SK-N-MC (cell line): ENCODE data around the gene SMKR1.

Experiments
- DNase-seq: peaks from one replicate; pipeline ENCODE4 v3.0.0-alpha.2; 2011; ENCODE audit warnings: low read depth, low spot score
- H3K27ac ChIP-seq: fragments of 200-600 bp; sonication (generic); 2 replicates; pipeline ENCODE4 v1.5.1; 2016; ENCODE audit warnings: mixed run types
- H3K36me3 ChIP-seq: fragments of 200-600 bp; sonication (generic); 2 replicates; pipeline ENCODE4 v1.6.1; 2017; ENCODE audit warnings: antibody characterized with exemption, low read length, mixed read lengths; ENCODE audit not compliant: insufficient read depth
- H3K4me3 ChIP-seq: fragments of 200-600 bp; sonication (generic); 2 replicates; pipeline ENCODE4 v1.5.1; 2016
- H3K9ac ChIP-seq: fragments of 200-600 bp; sonication (generic); 2 replicates; pipeline ENCODE4 v1.8.0; 2017; ENCODE audit warnings: mixed run types, mixed read lengths; ENCODE audit not compliant: insufficient read length
- H3K9me3 ChIP-seq: fragments of 200-600 bp; sonication (generic); 2 replicates; pipeline ENCODE4 v1.6.1; 2017; ENCODE audit warnings: low read depth, mild to moderate bottlenecking, antibody characterized with exemption, low read length, moderate library complexity, mixed read lengths
- EZH2 ChIP-seq: fragments of 200-600 bp; sonication (generic); IDR thresholded peaks from one replicate; pipeline ENCODE4 v1.6.1; 2017; ENCODE audit warnings: antibody characterized with exemption
- FOXP2 ChIP-seq: optimal IDR thresholded peaks from 2 replicates; pipeline ENCODE3; 2011; ENCODE audit warnings: mild to moderate bottlenecking, moderate library complexity; ENCODE audit not compliant: insufficient read depth; ENCODE audit errors: extremely low read length, control extremely low read depth
- POLR2AphosphoS5 ChIP-seq: IDR thresholded peaks from 2 replicates; pipeline ENCODE4 v1.6.1; 2012; ENCODE audit warnings: mild to moderate bottlenecking, low read depth, low read length, borderline replicate concordance

The SMKR1 gene

GRCh38 chr7:129561677-129562359, 59.5 kb downstream of the SMKR1 start:
- Histone ChIP-seq H3K4me3 (no peak overlapping the region), H3K36me3 (no peaks in the 10 kb centered on the region), H3K9ac (no peak overlapping the region), H3K9me3 (no peaks in the 10 kb centered on the region), H3K27ac (no peak overlapping the region)
- DNase-seq: no peak
- TF ChIP-seq POLR2AphosphoS5 (no peak), EZH2 (no peak), FOXP2 (no peak)
